IPS DF 6.9 (cell line): ENCODE data around the gene TRMT2A.
"Not testable (repeated sequence)": the region's sequence is repeated elsewhere in the genome, so short reads cannot be mapped to it uniquely, and the experiment has no call there.

ENCODE experiments used
- DNase-seq: peaks from one replicate; pipeline ENCODE4 v3.0.0-alpha.2; 2013; ENCODE audit warnings: low read depth, low spot score
- H3K27ac ChIP-seq: one replicate; pipeline ENCODE4 v1.5.1; 2013; ENCODE audit warnings: low read length, control low read depth
- H3K27me3 ChIP-seq: 2 replicates; pipeline ENCODE4 v1.6.1; 2013; ENCODE audit warnings: mild to moderate bottlenecking, low read length; ENCODE audit not compliant: control insufficient read depth, insufficient read depth
- H3K36me3 ChIP-seq: 2 replicates; pipeline ENCODE4 v1.6.1; 2013; ENCODE audit warnings: low read length; ENCODE audit not compliant: control insufficient read depth, insufficient read depth
- H3K4me1 ChIP-seq: 2 replicates; pipeline ENCODE4 v1.6.1; 2013; ENCODE audit warnings: low read length; ENCODE audit not compliant: control insufficient read depth, insufficient read depth
- H3K4me3 ChIP-seq: 2 replicates; pipeline ENCODE4 v1.5.1; 2013; ENCODE audit warnings: mild to moderate bottlenecking, low read length
- H3K9me3 ChIP-seq: 2 replicates; pipeline ENCODE4 v1.6.1; 2013; ENCODE audit warnings: low read length, inconsistent platforms; ENCODE audit not compliant: control insufficient read depth, insufficient read depth
- WGBS: extraction: QIAGEN DNeasy Blood & Tissue Kit; methylation state at CpG from one replicate; pipeline ENCODE4 v1.1.7; 2013; ENCODE audit warnings: mixed read lengths, missing lambda C conversion rate; ENCODE audit not compliant: insufficient read length, insufficient coverage; 5-methylcytosine and 5-hydroxymethylcytosine counted together

The TRMT2A gene

GRCh38 chr22:20080776-20081654, 36.0 kb downstream of the TRMT2A start:
- WGBS = no CpG with 5 or more reads among the region's 27 CpGs
- no peaks in the 10 kb centered on the region for H3K27me3 ChIP-seq
- H3K4me1 ChIP-seq = peaks cover 1% of the 10 kb centered on the region; the same call in 1 of the 2 replicates
- peak overlapping the region; percentile 82; the same call in 1 of the 2 replicates for H3K4me3 ChIP-seq
- no peaks in the 10 kb centered on the region for H3K9me3 ChIP-seq
- H3K36me3 ChIP-seq = peaks cover 4% of the 10 kb centered on the region; the same call in 1 of the 2 replicates
- DNase-seq = no peak
- no peak overlapping the region for H3K27ac ChIP-seq

- Histone ChIP-seq H3K9me3 (no peaks in the 10 kb centered on the region), H3K4me1 (peaks cover 1% of the 10 kb centered on the region; the same call in 1 of the 2 replicates), H3K27ac (no peak overlapping the region), H3K4me3 (peak overlapping the region; percentile 82; the same call in 1 of the 2 replicates), H3K27me3 (no peaks in the 10 kb centered on the region), H3K36me3 (no peaks in the 10 kb centered on the region)
- no CpG with 5 or more reads among the region's 34 CpGs for WGBS
- no peak for DNase-seq
Measured at GRCh38 chr22:20080445-20080775, 36.6 kb downstream of the TRMT2A start.

GRCh38 chr22:20079745-20080444, 37.1 kb downstream of the TRMT2A start, which contains the start of gene DGCR8:
TSS of gene DGCR8 (plus strand) at chr22:20080241. CDS start at chr22:20085964, 5,723 bp downstream.
- H3K4me3 ChIP-seq = peak within 1 kb of the TSS; percentile 82; the same call in 1 of the 2 replicates
- no peak within 1 kb of the TSS for H3K27ac ChIP-seq
- no peaks in the 10 kb centered on the region for H3K9me3 ChIP-seq
- no peaks in the 10 kb centered on the region for H3K27me3 ChIP-seq
- no peaks in the 10 kb centered on the region for H3K36me3 ChIP-seq
- H3K4me1 ChIP-seq = peaks cover 1% of the 10 kb centered on the region; the same call in 1 of the 2 replicates
- DNase-seq = peak; percentile 83
- no CpG with 5 or more reads among the region's 100 CpGs for WGBS

DNA sequence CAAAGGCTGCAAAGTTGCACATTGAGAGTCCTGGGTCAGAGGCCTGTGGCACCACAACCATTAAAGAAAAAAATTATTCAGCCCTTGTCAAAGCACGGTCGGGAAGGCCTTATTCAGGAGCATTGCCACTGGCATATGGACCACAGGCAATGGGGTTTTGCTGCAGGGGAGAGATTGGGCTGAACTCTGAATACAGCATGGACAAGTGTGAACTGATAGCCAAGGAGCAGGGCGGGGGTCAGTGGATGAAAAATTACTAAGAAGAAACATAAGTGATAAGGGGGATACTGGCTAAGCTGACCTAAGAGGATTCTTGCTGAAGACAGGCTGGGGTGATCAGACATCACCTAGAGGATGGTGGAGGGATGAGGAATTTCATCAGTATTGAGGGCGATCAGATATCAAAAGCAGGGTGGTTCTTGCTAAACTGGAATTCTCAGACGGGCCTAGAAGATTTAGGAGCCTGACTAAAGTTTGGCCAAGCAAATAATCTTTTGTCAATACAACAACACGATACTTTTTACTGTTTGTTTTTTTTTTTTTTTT, 40.3 kb downstream of the TRMT2A start:
- H3K4me3 ChIP-seq = no peak overlapping the region
- DNase-seq = no peak
- no CpG with 5 or more reads among the region's 6 CpGs for WGBS
- no peaks in the 10 kb centered on the region for H3K9me3 ChIP-seq
- no peaks in the 10 kb centered on the region for H3K27me3 ChIP-seq
- no peaks in the 10 kb centered on the region for H3K36me3 ChIP-seq
- H3K4me1 ChIP-seq = no peaks in the 10 kb centered on the region; the same call in 1 of the 2 replicates
- no peak overlapping the region for H3K27ac ChIP-seq

DNA sequence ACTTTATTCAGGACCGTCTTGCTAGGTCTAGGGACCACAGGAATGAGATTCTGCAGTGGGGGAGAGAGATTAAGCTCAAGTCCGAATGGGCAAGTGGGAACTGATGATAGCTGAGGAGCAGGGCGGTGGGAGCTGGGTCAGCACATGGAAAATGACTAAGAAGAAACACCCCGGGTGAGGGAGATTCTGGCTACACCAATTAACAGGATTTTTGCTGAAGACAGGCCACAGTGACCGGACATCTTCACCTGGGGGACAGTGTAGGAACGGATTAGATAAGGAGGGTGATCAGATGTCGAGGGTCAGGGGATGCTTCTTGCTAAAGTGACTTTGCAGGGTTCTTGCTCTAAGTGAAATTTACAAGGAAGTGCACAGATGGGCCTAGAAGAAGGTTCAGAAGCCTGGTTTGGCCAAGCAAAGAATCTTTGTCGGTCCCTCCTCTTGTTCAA, 45.5 kb downstream of the TRMT2A start:
- Histone ChIP-seq H3K27ac (no peak overlapping the region), H3K4me3 (no peak overlapping the region), H3K4me1 (no peaks in the 10 kb centered on the region), H3K36me3 (no peaks in the 10 kb centered on the region), H3K27me3 (no peaks in the 10 kb centered on the region), H3K9me3 (no peaks in the 10 kb centered on the region)
- DNase-seq = no peak
- no CpG with 5 or more reads among the region's 8 CpGs for WGBS

GRCh38 chr22:20069331-20070042, 47.5 kb downstream of the TRMT2A start:
- H3K36me3 ChIP-seq = no peaks in the 10 kb centered on the region
- H3K27ac ChIP-seq = no peak overlapping the region
- no peak overlapping the region for H3K4me3 ChIP-seq
- no peaks in the 10 kb centered on the region for H3K9me3 ChIP-seq
- H3K27me3 ChIP-seq = no peaks in the 10 kb centered on the region
- H3K4me1 ChIP-seq = no peaks in the 10 kb centered on the region
- no CpG with 5 or more reads among the region's 7 CpGs for WGBS
- DNase-seq = no peak

GRCh38 chr22:20068640-20069039, 48.4 kb downstream of the TRMT2A start:
- Histone ChIP-seq H3K27me3 (no peaks in the 10 kb centered on the region), H3K27ac (no peak overlapping the region), H3K4me1 (no peaks in the 10 kb centered on the region), H3K9me3 (no peaks in the 10 kb centered on the region), H3K36me3 (no peaks in the 10 kb centered on the region), H3K4me3 (no peak overlapping the region)
- WGBS = no CpG with 5 or more reads among the region's 7 CpGs
- no peak for DNase-seq

GRCh38 chr22:20067384-20067682, 49.7 kb downstream of the TRMT2A start:
- not testable (repeated sequence) for H3K27ac ChIP-seq, H3K9me3 ChIP-seq, H3K4me3 ChIP-seq, H3K36me3 ChIP-seq, H3K4me1 ChIP-seq, DNase-seq, H3K27me3 ChIP-seq
- WGBS = no CpG with 5 or more reads among the region's 3 CpGs

GRCh38 chr22:20066617-20067383, 50.2 kb downstream of the TRMT2A start:
- Histone ChIP-seq H3K9me3 (no peaks in the 10 kb centered on the region), H3K4me1 (no peaks in the 10 kb centered on the region), H3K27me3 (no peaks in the 10 kb centered on the region), H3K27ac (no peak overlapping the region), H3K4me3 (no peak overlapping the region), H3K36me3 (no peaks in the 10 kb centered on the region)
- DNase-seq = no peak
- WGBS = no CpG with 5 or more reads among the region's 11 CpGs
